Ascending aorta (tissue), 2 donors: ENCODE results near the gene BCL2L11. TPM values are rescaled to one million over a fixed set of nuclear protein-coding genes. Genes with fewer than 3 reads are reported as not detected.

Experiments
- DNase-seq, 2 donors: peaks; one replicate each; pipeline ENCODE4 v3.0.0-alpha.2; 2019; ENCODE audit warnings: low spot score in 2 of 2
- H3K27ac ChIP-seq, 2 donors: fragments of 200-600 bp; sonication (generic); one replicate each; pipeline ENCODE4 v1.5.1; 2016 to 2017; ENCODE audit warnings: mild to moderate bottlenecking in 1 of 2
- H3K27me3 ChIP-seq: fragments of 200-600 bp; sonication (generic); one replicate; pipeline ENCODE4 v1.5.1; 2017
- H3K36me3 ChIP-seq, 2 donors: fragments of 200-600 bp; sonication (generic); one replicate each; pipeline ENCODE4 v1.5.1; 2016
- H3K4me1 ChIP-seq, 2 donors: fragments of 200-600 bp; sonication (generic); one replicate each; pipeline ENCODE4 v1.5.1; 2016 to 2017; ENCODE audit warnings: mild to moderate bottlenecking in 1 of 2
- H3K4me3 ChIP-seq, 2 donors: fragments of 200-600 bp; sonication (generic); one replicate each; pipeline ENCODE4 v1.5.1; 2016 to 2017; ENCODE audit warnings: mild to moderate bottlenecking in 1 of 2
- H3K9me3 ChIP-seq, 2 donors: fragments of 200-600 bp; sonication (generic); one replicate each; pipeline ENCODE4 v1.5.1; 2016
- CTCF ChIP-seq, 3 experiments: fragments of 200-600 bp in 2 of 3; fragments of 450-650 bp in 1 of 3; sonication (generic) in 2 of 3; IDR thresholded peaks; one replicate each; pipeline ENCODE4 v1.5.1; 2016 to 2019; ENCODE audit warnings: antibody characterized with exemption in 3 of 3, mild to moderate bottlenecking in 1 of 3, moderate library complexity in 1 of 3
- intact Hi-C: fragments of 100-400 bp; cut with DNase I; formaldehyde crosslinking; loops from one replicate; pipeline ENCODE4 v1.15.1; 2023
- total RNA-seq: library from RNA; depleted of rRNA; stranded (reverse); fragments of >200 nt; gene quantifications from one replicate; pipeline ENCODE4 v1.1.0, GENCODE V29; 2016

Gene BCL2L11
- total RNA-seq, 1 donor from 2014 or later = 3.5 TPM

- no peaks in the 10 kb centered on the region for H3K4me1 ChIP-seq
- no peak for TF ChIP-seq CTCF (IDR thresholded peaks at IDR 0.05)
- H3K27me3 ChIP-seq = no peaks in the 10 kb centered on the region
- intact Hi-C loops = no loop called here
- no peak overlapping the region for H3K27ac ChIP-seq
- H3K4me3 ChIP-seq = no peak overlapping the region
- no peaks in the 10 kb centered on the region for H3K9me3 ChIP-seq
- DNase-seq = no peak
- H3K36me3 ChIP-seq = no peaks in the 10 kb centered on the region
Measured at GRCh38 chr2:111194835-111195621, 74.3 kb downstream of the BCL2L11 start.

- Histone ChIP-seq H3K27ac (no peak overlapping the region), H3K9me3 (no peaks in the 10 kb centered on the region), H3K36me3 (no peaks in the 10 kb centered on the region), H3K27me3 (no peaks in the 10 kb centered on the region), H3K4me1 (no peaks in the 10 kb centered on the region), H3K4me3 (no peak overlapping the region)
- no peak for TF ChIP-seq CTCF (IDR thresholded peaks at IDR 0.05)
- no peak for DNase-seq
- intact Hi-C loops = no loop called here
Measured at GRCh38 chr2:111196435-111196834, 75.7 kb downstream of the BCL2L11 start.

GRCh38 chr2:111198701-111199100 is 78.0 kb downstream of the BCL2L11 start:
- DNase-seq = peak in 1 of 2 donors; percentile 43
- H3K4me3 ChIP-seq = no peak overlapping the region
- intact Hi-C loops = no loop called here
- no peak for TF ChIP-seq CTCF (IDR thresholded peaks at IDR 0.05)
- H3K36me3 ChIP-seq = no peaks in the 10 kb centered on the region
- H3K27me3 ChIP-seq = no peaks in the 10 kb centered on the region
- H3K4me1 ChIP-seq = no peaks in the 10 kb centered on the region
- no peaks in the 10 kb centered on the region for H3K9me3 ChIP-seq
- no peak overlapping the region for H3K27ac ChIP-seq

- intact Hi-C loops = no loop called here
- TF ChIP-seq CTCF (IDR thresholded peaks at IDR 0.05) = no peak
- DNase-seq = peak in 1 of 2 donors; percentile 37
Measured at GRCh38 chr2:111199840-111200239, 79.1 kb downstream of the BCL2L11 start.

GRCh38 chr2:111200333-111200881 is 79.7 kb downstream of the BCL2L11 start:
- intact Hi-C loops = no loop called here
- H3K4me3 ChIP-seq = no peak overlapping the region
- H3K27me3 ChIP-seq = no peaks in the 10 kb centered on the region
- no peak overlapping the region for H3K27ac ChIP-seq
- peak in 1 of 2 donors; percentile 50 for DNase-seq
- H3K36me3 ChIP-seq = no peaks in the 10 kb centered on the region
- H3K9me3 ChIP-seq = no peaks in the 10 kb centered on the region
- TF ChIP-seq CTCF (IDR thresholded peaks at IDR 0.05) = no peak
- no peaks in the 10 kb centered on the region for H3K4me1 ChIP-seq

More at GRCh38 chr2:111199840-111200239, 79.1 kb downstream of the BCL2L11 start:
- Histone ChIP-seq H3K36me3 (no peaks in the 10 kb centered on the region), H3K4me3 (no peak overlapping the region), H3K4me1 (no peaks in the 10 kb centered on the region), H3K27me3 (no peaks in the 10 kb centered on the region), H3K9me3 (no peaks in the 10 kb centered on the region), H3K27ac (no peak overlapping the region)
